GM18868 (cell line): ENCODE results near the gene RHOV.

Source experiments
- ATAC-seq: cut with Tn5 transposase; IDR thresholded peaks from one replicate; pipeline ENCODE4 v1.9.1; 2021; ENCODE audit warnings: mild to moderate bottlenecking, moderate library complexity; ENCODE audit not compliant: unreplicated experiment

Gene RHOV

GRCh38 chr15:40904552-40905201 lies 30.6 kb upstream of the RHOV start:
- no peak for ATAC-seq

- no peak for ATAC-seq
These were observed 28.8 kb upstream of the RHOV start for GRCh38 chr15:40902605-40903561.

GRCh38 chr15:40901053-40901443 lies 27.0 kb upstream of the RHOV start:
- ATAC-seq, result no peak

- ATAC-seq, result no peak
These were observed 26.4 kb upstream of the RHOV start for GRCh38 chr15:40900256-40901052.

GRCh38 chr15:40899536-40900207 lies 25.6 kb upstream of the RHOV start:
- no peak for ATAC-seq

- ATAC-seq, result peak; percentile 28
These were observed 20.8 kb upstream of the RHOV start for GRCh38 chr15:40894681-40895448.

GRCh38 chr15:40893733-40894680 lies 20.0 kb upstream of the RHOV start, which contains the start of gene VPS18:
Gene VPS18 (plus strand): TSS chr15:40894450. CDS start chr15:40894769, 319 bp downstream.
- ATAC-seq, result peak; percentile 88

GRCh38 chr15:40893019-40893670 lies 19.1 kb upstream of the RHOV start:
- no peak for ATAC-seq

GRCh38 chr15:40892447-40893012 lies 18.5 kb upstream of the RHOV start:
- ATAC-seq, result no peak

- ATAC-seq, result no peak
These were observed 17.9 kb upstream of the RHOV start for GRCh38 chr15:40891810-40892446.

GRCh38 chr15:40891138-40891537 lies 17.1 kb upstream of the RHOV start:
- ATAC-seq, result no peak

GRCh38 chr15:40889112-40889511 lies 15.1 kb upstream of the RHOV start:
- ATAC-seq, result no peak

GRCh38 chr15:40886586-40886985 lies 12.6 kb upstream of the RHOV start:
- ATAC-seq, result no peak

- ATAC-seq, result no peak
These were observed 7.3 kb upstream of the RHOV start for GRCh38 chr15:40881351-40881750.

GRCh38 chr15:40879609-40880008 lies 5.6 kb upstream of the RHOV start:
- ATAC-seq, result no peak

- peak; percentile 65 for ATAC-seq
These were observed 4.8 kb upstream of the RHOV start for GRCh38 chr15:40878785-40879184.

- ATAC-seq, result no peak
These were observed 3.7 kb upstream of the RHOV start for GRCh38 chr15:40877694-40878093.
